Activated CD8-positive, alpha-beta memory T cell treated with anti-CD3 and anti-CD28 coated beads, Interleukin-2, amount 10 ng/mL, durations not matched to agents 7 days and 5 days (primary cell): Measurements from ENCODE around the gene NLRP10. TPM values are rescaled to one million over a fixed set of nuclear protein-coding genes. Genes with fewer than 3 reads are reported as not detected.

Experiments used
- total RNA-seq, 2 experiments: library from RNA; stranded (reverse); gene quantifications; one replicate each; pipeline ENCODE4 v1.2.3, GENCODE V29; 2021

Gene NLRP10
- total RNA-seq, 2 experiments from 2014 or later: not detected

Other genes with a start within 250 kb of the NLRP10 start
- not detected for gene OR5P2, start 168.5 kb downstream of the NLRP10 start, total RNA-seq
- not detected for gene OR5P3, start 134.6 kb downstream of the NLRP10 start, total RNA-seq
- gene OR10A6, start 34.2 kb downstream of the NLRP10 start, total RNA-seq: not detected
- not detected for gene OR10A3, start 23.7 kb downstream of the NLRP10 start, total RNA-seq
- 100 to 1,000 TPM; 192 to 234 TPM for gene EIF3F, start 21.9 kb upstream of the NLRP10 start, total RNA-seq
- gene TUB, start 115.8 kb upstream of the NLRP10 start, total RNA-seq: under 1 TPM; 0.07 to 0.09 TPM
- 1 to 10 TPM; 5.7 to 7.4 TPM for gene RIC3, start 203.6 kb upstream of the NLRP10 start, total RNA-seq